ENCODE measurements around the gene MIEN1.
"Not testable (repeated sequence)": the region's sequence is repeated elsewhere in the genome, so short reads cannot be mapped to it uniquely, and the experiment has no call there.

MIEN1 gene

GRCh38 chr17:39715375-39716072 is 14.8 kb downstream of the MIEN1 start:
- DNase-seq: no peak

DNA sequence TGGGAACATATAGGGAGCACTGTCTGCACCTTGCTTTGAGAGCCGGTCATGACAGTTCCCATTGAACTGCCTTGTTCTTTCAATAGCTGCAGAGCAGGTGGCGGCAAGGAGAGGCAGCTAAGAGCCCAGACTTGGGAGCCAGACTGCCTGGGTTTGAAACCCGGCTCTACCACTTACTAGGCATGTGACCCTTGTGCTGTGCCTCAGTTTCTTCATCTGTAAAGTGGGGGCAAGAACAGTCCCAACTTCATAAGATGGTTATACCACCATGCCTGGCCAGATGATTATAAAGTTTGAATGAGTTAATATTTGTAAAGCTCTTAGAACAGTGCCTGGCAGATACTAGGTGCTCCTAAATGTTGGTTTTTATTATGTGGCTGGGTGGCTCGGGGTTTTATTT is 16.1 kb downstream of the MIEN1 start:
- no peak for DNase-seq

- no peak for DNase-seq
These were observed 18.5 kb downstream of the MIEN1 start for GRCh38 chr17:39711851-39712250.

DNA sequence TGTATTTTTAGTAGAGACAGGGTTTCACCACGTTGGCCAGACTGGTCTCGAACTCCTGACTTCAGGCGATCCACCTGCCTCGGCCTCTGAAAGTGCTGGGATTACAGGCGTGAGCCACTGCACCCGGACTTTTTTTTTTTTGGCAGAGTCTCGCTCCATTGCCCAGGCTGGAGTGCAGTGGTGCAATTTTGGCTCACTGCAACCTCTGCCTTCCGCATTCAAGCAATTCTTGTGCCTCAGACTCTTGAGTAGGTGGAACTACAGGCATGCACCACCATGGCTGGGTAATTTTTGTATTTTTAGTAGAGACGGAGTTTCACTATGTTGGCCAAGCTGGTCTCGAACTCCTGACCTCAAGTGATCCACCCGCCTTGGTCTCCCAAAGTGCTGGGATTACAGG is 19.3 kb downstream of the MIEN1 start:
- not testable (repeated sequence) for DNase-seq

GRCh38 chr17:39709998-39710964 is 20.1 kb downstream of the MIEN1 start:
- DNase-seq: no peak

DNA sequence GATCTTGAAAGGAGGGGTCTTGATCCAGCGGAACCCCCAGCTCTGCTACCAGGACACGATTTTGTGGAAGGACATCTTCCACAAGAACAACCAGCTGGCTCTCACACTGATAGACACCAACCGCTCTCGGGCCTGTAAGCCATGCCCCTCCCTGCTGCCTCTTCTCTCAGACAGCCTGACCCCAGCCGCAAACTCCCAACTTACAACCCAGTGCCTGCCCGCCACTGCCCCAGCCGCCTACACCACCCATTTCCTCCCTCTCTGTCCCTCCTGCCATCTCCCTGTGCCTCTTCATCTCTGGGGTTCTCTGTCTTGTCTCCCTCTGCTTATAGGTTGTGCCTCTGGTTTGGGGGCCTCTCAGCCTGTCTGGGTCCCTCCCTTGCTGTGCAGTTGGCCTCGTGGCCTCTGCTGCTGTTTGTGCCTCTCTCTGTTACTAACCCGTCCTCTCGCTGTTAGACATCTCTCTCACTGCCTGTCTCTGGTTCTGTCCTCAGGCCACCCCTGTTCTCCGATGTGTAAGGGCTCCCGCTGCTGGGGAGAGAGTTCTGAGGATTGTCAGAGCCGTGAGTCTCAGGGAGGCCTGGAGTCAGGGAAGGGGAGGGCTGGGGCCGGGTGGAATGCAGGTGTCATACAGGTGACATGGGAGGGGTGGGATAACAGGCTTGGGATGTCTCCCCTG is 20.9 kb downstream of the MIEN1 start:
- DNase-seq: no peak

DNA sequence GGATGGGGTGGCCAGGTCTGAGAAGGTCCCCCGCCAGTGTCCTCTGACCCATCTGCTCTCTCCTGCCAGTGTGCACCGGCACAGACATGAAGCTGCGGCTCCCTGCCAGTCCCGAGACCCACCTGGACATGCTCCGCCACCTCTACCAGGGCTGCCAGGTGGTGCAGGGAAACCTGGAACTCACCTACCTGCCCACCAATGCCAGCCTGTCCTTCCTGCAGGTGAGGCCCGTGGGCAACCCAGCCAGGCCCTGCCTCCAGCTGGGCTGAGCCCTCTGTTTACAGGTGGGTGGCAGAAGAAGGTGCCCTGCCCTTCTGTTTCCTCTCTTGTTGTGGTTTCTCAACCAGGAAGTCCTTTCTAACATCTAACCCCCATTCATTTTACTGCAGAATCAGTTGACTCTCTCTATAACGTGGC is 23.4 kb downstream of the MIEN1 start:
- no peak for DNase-seq

- no peak for DNase-seq
These were observed 23.9 kb downstream of the MIEN1 start for GRCh38 chr17:39706383-39706782.

- DNase-seq: no peak
These were observed 24.5 kb downstream of the MIEN1 start for GRCh38 chr17:39705786-39706348.

DNA sequence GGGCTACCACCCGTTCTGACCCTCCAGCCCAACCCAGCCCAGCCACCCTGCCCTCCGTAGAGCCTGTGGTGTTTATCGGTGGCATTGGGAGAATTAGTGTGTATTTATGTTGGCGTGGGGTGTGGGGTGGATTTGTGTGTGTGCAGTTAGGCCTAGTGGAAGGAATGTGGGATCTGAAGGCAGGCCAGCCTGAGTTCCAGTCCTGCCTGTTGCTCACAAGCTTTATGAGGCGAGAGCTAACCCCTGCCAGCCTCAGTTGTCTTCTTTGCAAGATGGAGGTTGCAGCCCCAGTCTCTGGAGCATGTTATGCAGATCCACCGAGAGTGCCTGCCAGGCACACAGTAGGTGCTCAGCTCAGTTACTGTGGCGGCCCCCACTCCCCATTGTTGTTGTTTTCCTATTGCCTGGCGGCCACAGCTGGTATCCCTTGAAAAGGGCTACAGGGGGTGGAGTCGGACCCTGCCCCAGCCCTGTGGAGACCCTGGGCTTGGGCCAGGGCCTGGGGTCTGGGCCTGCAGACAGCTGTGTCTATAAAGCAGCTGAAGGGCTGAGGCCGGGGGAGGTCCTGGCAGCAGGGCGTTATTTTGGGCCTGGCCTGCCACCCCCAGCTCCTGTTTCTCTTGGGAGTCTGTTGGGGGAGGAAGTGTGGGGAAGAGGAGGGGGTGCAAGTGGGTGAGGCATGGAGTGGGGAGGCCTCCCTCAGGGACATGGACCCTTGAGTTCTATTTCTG is 25.3 kb downstream of the MIEN1 start:
- DNase-seq: no peak

DNA sequence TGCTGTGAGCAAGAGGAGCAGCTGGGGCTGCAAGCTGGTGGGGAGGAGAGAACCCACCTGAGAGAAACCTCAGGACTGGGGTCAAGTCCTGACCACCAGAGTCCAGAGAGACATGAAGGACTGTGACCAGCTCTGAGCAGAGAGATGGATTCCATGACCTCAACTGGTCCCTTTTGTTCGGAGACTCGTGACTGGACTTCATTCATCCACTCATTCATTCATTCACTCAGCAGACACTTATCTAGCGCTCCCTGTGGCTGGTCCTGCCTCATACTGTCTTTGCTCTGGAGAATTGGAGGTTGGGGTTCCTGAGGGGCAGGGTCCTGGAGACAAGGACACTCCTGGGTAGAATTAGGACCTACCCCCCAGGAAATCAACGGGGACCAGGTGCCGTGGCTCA is 26.4 kb downstream of the MIEN1 start:
- DNase-seq: no peak

GRCh38 chr17:39702901-39703893 is 27.1 kb downstream of the MIEN1 start:
- DNase-seq: no peak

DNA sequence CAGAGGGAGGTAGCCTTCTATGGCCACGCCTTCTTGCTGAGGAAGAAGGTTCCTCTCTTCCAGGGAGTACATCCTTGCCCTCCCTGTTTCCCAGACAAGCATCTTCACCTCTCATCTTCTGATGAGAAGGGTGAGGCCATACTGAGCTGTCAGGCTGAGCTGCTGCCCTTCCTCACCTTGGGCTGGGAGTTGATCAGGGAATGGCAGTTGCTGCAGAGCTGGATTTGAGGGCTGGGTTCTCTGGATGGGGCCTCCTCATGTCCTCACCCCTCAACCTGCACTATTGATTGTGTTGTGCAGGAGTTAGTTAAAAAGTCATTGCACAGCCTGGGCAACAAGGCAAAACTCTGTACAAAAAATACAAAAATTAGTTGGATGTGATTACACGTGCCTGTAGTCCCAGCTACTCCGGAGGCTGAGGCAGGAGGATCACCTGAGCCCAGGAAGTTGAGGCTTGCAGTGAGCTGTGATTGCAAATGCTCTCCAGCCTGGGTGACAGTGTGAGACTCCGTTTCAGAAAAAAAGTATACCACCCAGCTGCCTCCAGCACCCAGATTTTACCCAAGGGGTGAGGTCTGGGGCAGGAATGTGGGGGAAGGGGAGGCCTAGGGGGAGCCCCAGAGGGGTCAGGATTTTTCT is 28.4 kb downstream of the MIEN1 start:
- DNase-seq: no peak

GRCh38 chr17:39701012-39701783 is 29.1 kb downstream of the MIEN1 start:
- no peak for DNase-seq

- DNase-seq: no peak
These were observed 30.0 kb downstream of the MIEN1 start for GRCh38 chr17:39700148-39700987.

- peak; percentile 24 for DNase-seq
These were observed 30.5 kb downstream of the MIEN1 start, which contains the start of gene ERBB2 for GRCh38 chr17:39699818-39700147. Gene ERBB2 (plus strand): TSS chr17:39700064. CDS start chr17:39700239, 175 bp downstream.

DNA sequence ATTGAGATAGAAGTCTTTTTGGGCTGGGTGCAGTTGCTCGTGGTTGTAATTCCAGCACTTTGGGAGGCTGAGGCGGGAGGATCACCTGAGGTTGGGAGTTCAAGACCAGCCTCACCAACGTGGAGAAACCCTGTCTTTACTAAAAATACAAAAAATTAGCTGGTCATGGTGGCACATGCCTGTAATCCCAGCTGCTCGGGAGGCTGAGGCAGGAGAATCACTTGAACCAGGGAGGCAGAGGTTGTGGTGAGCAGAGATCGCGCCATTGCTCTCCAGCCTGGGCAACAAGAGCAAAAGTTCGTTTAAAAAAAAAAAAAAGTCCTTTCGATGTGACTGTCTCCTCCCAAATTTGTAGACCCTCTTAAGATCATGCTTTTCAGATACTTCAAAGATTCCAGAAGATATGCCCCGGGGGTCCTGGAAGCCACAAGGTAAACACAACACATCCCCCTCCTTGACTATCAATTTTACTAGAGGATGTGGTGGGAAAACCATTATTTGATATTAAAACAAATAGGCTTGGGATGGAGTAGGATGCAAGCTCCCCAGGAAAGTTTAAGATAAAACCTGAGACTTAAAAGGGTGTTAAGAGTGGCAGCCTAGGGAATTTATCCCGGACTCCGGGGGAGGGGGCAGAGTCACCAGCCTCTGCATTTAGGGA is 31.0 kb downstream of the MIEN1 start:
- DNase-seq: not testable (repeated sequence)

- no peak for DNase-seq
These were observed 32.4 kb downstream of the MIEN1 start for GRCh38 chr17:39697961-39698360.

Measured in inflammatory macrophage treated with lipopolysaccharide for 4 hours (primary cell).